WTC11 (cell line): ENCODE measurements around the gene ANTXRL.
"Not testable (repeated sequence)": the region's sequence is repeated elsewhere in the genome, so short reads cannot be mapped to it uniquely, and the experiment has no call there.

Source experiments
- CBFB ChIP-seq: sonication (generic); formaldehyde crosslinking; IDR thresholded peaks from 2 replicates; pipeline ENCODE4 v1.8.1; 2022; ENCODE audit warnings: mild to moderate bottlenecking, low read depth, missing genetic modification reagents
- CTCF ChIP-seq: fragments of 200-600 bp; IDR thresholded peaks from 2 replicates; pipeline ENCODE4 v1.8.0; 2022; ENCODE audit warnings: antibody characterized with exemption
- ETV6 ChIP-seq: sonication (generic); formaldehyde crosslinking; IDR thresholded peaks from 2 replicates; pipeline ENCODE4 v1.8.1; 2022; ENCODE audit warnings: mild to moderate bottlenecking, missing genetic modification reagents
- FOXJ3 ChIP-seq: sonication (generic); formaldehyde crosslinking; IDR thresholded peaks from 2 replicates; pipeline ENCODE4 v1.9.0; 2021; ENCODE audit warnings: missing genetic modification reagents, mild to moderate bottlenecking, borderline replicate concordance
- MAX ChIP-seq: sonication (generic); formaldehyde crosslinking; IDR thresholded peaks from 2 replicates; pipeline ENCODE4 v1.8.0; 2022; ENCODE audit warnings: mild to moderate bottlenecking, missing genetic modification reagents
- MLX ChIP-seq: sonication (generic); formaldehyde crosslinking; IDR thresholded peaks from 2 replicates; pipeline ENCODE4 v1.8.1; 2023; ENCODE audit warnings: mild to moderate bottlenecking, missing genetic modification reagents, moderate library complexity
- NR1H2 ChIP-seq: sonication (generic); formaldehyde crosslinking; IDR thresholded peaks from 2 replicates; pipeline ENCODE4 v1.9.0; 2021; ENCODE audit warnings: mild to moderate bottlenecking, moderate library complexity, missing genetic modification reagents
- NR3C1 ChIP-seq: sonication (generic); formaldehyde crosslinking; conservative IDR thresholded peaks from 2 replicates; pipeline ENCODE4 v1.8.1; 2023; ENCODE audit warnings: low read depth, mild to moderate bottlenecking, missing genetic modification reagents
- ZBTB43 ChIP-seq: sonication (generic); formaldehyde crosslinking; IDR thresholded peaks from 2 replicates; pipeline ENCODE4 v1.8.1; 2023; ENCODE audit warnings: mild to moderate bottlenecking, missing genetic modification reagents
- TF ChIP-seq, protein P1 (sequence below): sonication (generic); formaldehyde crosslinking; conservative IDR thresholded peaks from 2 replicates; pipeline ENCODE4 v1.8.1; 2022; ENCODE audit warnings: mild to moderate bottlenecking, missing genetic modification reagents

DNA sequence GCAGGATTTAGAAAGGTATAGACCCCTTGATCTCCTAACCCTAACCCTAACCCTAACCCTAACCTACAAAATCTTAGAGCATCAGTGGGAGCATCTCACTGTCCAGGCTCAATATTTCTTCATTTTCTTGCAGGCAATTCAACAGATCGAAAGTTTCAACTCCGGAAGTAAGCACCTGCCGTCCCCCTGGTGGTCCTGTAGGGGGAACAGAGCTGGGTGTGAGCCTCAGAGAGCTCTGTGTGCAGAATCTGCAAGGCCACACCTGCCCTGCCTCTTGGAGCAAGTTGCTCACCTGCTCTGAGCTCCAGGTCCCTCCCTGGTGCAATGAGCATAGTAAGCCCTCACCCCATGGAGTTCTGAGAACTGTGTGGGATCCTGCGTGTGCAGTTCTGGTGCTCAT is 9.3 kb downstream of the ANTXRL start:
- TF ChIP-seq, protein P1, sequence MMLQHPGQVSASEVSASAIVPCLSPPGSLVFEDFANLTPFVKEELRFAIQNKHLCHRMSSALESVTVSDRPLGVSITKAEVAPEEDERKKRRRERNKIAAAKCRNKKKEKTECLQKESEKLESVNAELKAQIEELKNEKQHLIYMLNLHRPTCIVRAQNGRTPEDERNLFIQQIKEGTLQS (CRISPR knock-in tag): not testable (repeated sequence)
- TF ChIP-seq MAX; CBFB (CRISPR knock-in tag); CTCF; MLX (CRISPR knock-in tag); ETV6 (CRISPR knock-in tag); NR3C1 (CRISPR knock-in tag); NR1H2; FOXJ3 (CRISPR knock-in tag); ZBTB43 (CRISPR knock-in tag): not testable (repeated sequence)
